Skeletal muscle satellite cell (primary cell): Measurements from ENCODE around the gene CCDC9B.

Experiments used
- H3K27me3 ChIP-seq: 2 replicates; pipeline ENCODE4 v1.7.0; 2013; ENCODE audit warnings: low read length; ENCODE audit not compliant: control insufficient read depth, insufficient read depth
- H3K36me3 ChIP-seq: 2 replicates; pipeline ENCODE4 v1.7.0; 2013; ENCODE audit warnings: mild to moderate bottlenecking, control low read depth, low read length; ENCODE audit not compliant: insufficient read depth
- H3K4me1 ChIP-seq: 2 replicates; pipeline ENCODE4 v1.7.0; 2013; ENCODE audit warnings: low read length; ENCODE audit not compliant: control insufficient read depth, insufficient read depth
- H3K4me2 ChIP-seq: 2 replicates; pipeline ENCODE4 v1.7.0; 2013; ENCODE audit warnings: mild to moderate bottlenecking, low read length
- H3K4me3 ChIP-seq: 2 replicates; pipeline ENCODE4 v1.7.0; 2013; ENCODE audit warnings: low read length
- H3K9ac ChIP-seq: 2 replicates; pipeline ENCODE4 v1.7.0; 2013; ENCODE audit warnings: mild to moderate bottlenecking, low read depth, low read length, moderate library complexity
- H3K9me3 ChIP-seq: replicated peaks from 2 replicates; pipeline ENCODE4 v1.7.0; 2013; ENCODE audit warnings: mild to moderate bottlenecking, control low read depth, low read length

CCDC9B gene

DNA sequence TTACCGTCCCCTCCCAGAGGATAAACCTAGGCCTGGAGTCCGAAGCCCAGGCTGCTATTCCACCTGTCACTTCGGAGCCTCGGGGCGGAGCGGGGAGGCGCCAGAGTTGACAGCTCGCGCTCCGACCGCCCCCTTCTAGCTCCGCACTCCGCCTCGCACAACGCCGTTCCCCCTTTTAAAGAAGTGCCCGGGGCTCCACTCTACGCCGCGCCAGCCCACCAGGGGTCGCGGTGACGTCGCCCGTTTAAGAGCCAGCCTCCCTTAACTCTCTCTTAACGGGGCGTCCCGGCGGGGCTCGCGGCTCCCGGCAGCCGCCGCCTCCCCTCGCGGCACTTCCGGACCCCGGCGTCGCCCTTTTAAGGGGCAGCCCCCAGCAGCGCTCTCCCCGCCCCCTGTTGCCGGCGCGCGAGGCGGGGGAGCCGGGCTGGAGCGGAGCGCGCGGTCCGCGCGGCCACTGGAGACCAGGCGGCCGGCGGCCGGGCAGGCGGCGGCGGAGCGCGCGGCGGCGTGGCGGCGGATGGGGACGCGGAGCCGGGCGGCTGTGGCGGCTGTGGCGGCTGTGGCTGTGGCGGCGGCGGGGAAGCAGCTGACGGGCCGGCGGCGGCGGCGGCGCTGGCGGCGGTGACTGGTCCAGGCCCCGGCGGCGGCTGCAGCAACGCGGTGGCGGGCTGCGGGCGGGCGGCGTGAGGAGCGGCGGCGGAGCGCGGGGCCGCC is 17.3 kb downstream of the CCDC9B start, which contains the start of gene INAFM2:
Gene INAFM2 (plus strand): TSS at position 454 of the 714 bp plus-strand sequence. CDS start 364 bp downstream, outside the sequence.
- Histone ChIP-seq H3K4me1 (peaks cover 16% of the 10 kb centered on the region), H3K36me3 (no peaks in the 10 kb centered on the region), H3K27me3 (peaks cover 4% of the 10 kb centered on the region), H3K9me3 (no peaks in the 10 kb centered on the region), H3K4me3 (peak within 1 kb of the TSS; percentile 83), H3K9ac (peak within 1 kb of the TSS; percentile 79), H3K4me2 (peak within 1 kb of the TSS; percentile 87)

DNA sequence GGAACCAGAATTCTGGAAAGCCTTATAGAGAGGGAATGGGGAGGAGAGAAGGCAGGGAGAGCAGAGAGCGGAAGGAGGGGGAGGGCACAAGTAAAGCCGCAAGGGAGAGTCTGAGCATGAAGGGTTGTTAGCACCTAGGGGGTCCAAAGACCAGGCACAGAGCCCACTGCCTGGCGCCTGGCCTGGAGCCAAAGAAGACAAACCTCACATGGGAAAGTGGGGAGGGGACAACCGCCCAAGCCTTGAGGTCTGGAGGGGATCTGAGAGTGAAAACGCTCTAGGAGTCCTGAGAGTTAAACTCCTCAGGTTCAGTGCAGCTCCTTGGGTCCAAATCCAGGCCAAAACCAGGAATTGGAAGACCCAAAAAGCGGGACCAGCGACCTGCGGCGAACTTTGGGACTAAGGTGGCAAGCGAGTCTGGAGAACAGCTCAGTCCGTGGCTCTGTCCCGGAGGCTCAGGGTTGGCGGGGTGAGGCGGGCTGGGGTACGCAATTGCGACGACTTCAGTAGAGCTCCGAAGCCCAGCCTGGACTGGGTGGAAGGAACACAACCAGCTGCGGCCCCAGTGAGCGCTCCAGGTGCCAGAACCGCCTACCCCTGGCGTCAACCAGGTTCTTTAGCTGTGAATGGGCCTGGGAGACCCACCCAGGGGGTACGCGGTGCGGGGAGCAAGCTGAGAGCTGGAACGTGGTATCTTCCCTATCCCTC is 18.1 kb downstream of the CCDC9B start:
- H3K9me3 ChIP-seq, result no peaks in the 10 kb centered on the region
- H3K9ac ChIP-seq, result no peak overlapping the region
- H3K36me3 ChIP-seq, result no peaks in the 10 kb centered on the region
- peak overlapping the region; percentile 83 for H3K4me3 ChIP-seq
- peaks cover 4% of the 10 kb centered on the region for H3K27me3 ChIP-seq
- H3K4me1 ChIP-seq, result peaks cover 9% of the 10 kb centered on the region
- peak overlapping the region; percentile 87 for H3K4me2 ChIP-seq

GRCh38 chr15:40320931-40321371 is 19.8 kb downstream of the CCDC9B start:
- Histone ChIP-seq H3K4me1 (peaks cover 8% of the 10 kb centered on the region), H3K9ac (no peak overlapping the region), H3K9me3 (no peaks in the 10 kb centered on the region), H3K36me3 (no peaks in the 10 kb centered on the region), H3K4me3 (no peak overlapping the region), H3K4me2 (no peak overlapping the region), H3K27me3 (peaks cover 7% of the 10 kb centered on the region)

- peaks cover 7% of the 10 kb centered on the region for H3K27me3 ChIP-seq
- no peaks in the 10 kb centered on the region for H3K9me3 ChIP-seq
- H3K36me3 ChIP-seq, result no peaks in the 10 kb centered on the region
- H3K4me1 ChIP-seq, result peaks cover 12% of the 10 kb centered on the region
- H3K9ac ChIP-seq, result no peak overlapping the region
- H3K4me3 ChIP-seq, result no peak overlapping the region
- no peak overlapping the region for H3K4me2 ChIP-seq
Observed at GRCh38 chr15:40320409-40320808, 20.3 kb downstream of the CCDC9B start.

DNA sequence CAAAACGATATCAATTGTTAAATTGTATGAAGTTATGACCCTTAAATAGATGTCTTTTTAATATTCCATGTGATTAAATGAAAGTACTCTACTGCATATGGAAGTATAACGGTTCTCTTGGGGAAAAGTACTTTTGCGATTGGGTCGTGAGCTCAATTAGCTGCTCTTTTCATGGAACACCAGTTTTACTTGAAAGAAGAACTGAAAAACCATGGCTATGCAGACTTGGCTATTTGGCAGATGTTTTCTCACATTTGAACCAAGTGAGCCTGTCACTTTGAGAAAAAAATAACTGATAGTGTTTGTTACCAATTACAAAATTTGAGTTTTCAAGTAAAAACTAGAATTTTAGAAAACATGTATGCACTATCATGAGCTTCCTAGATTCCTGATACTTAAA is 23.2 kb downstream of the CCDC9B start:
- Histone ChIP-seq H3K9ac (no peak overlapping the region), H3K36me3 (no peaks in the 10 kb centered on the region), H3K9me3 (no peaks in the 10 kb centered on the region), H3K4me2 (no peak overlapping the region), H3K4me3 (no peak overlapping the region), H3K4me1 (peaks cover 26% of the 10 kb centered on the region), H3K27me3 (peaks cover 11% of the 10 kb centered on the region)

GRCh38 chr15:40316931-40317330 is 23.8 kb downstream of the CCDC9B start:
- H3K27me3 ChIP-seq, result peaks cover 18% of the 10 kb centered on the region
- H3K9me3 ChIP-seq, result no peaks in the 10 kb centered on the region
- no peak overlapping the region for H3K4me3 ChIP-seq
- no peaks in the 10 kb centered on the region for H3K36me3 ChIP-seq
- H3K4me2 ChIP-seq, result no peak overlapping the region
- peaks cover 26% of the 10 kb centered on the region for H3K4me1 ChIP-seq
- no peak overlapping the region for H3K9ac ChIP-seq

DNA sequence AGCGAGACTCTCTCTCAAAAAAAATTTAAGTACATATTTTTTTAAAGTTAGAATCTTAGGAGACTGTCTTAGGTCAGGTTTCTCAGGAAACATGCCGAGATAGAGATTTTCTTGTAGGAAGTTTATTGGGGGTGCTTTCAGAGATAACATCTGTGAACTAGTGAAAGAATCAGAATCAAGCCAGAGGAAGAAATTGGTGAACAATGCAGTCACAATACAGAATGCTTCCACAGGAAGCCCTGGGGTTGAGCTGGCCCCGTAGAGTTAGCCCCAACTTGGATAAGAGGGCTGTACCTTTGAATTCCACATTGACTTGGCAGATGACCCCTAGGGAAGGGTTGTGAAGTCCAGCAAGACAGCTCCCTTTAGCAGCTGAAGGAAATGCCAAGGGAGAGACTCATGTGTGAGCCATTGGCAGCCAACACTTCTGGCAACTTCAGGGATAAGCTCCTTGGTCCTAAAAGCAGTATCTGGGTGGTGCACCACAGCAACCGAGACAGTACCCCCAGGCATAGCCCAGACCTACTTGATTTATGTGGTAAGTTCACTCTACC is 25.9 kb downstream of the CCDC9B start:
- peaks cover 26% of the 10 kb centered on the region for H3K4me1 ChIP-seq
- peak overlapping the region; percentile 26 for H3K4me2 ChIP-seq
- no peak overlapping the region for H3K9ac ChIP-seq
- H3K9me3 ChIP-seq, result no peaks in the 10 kb centered on the region
- H3K27me3 ChIP-seq, result peaks cover 36% of the 10 kb centered on the region
- H3K36me3 ChIP-seq, result no peaks in the 10 kb centered on the region
- no peak overlapping the region for H3K4me3 ChIP-seq

DNA sequence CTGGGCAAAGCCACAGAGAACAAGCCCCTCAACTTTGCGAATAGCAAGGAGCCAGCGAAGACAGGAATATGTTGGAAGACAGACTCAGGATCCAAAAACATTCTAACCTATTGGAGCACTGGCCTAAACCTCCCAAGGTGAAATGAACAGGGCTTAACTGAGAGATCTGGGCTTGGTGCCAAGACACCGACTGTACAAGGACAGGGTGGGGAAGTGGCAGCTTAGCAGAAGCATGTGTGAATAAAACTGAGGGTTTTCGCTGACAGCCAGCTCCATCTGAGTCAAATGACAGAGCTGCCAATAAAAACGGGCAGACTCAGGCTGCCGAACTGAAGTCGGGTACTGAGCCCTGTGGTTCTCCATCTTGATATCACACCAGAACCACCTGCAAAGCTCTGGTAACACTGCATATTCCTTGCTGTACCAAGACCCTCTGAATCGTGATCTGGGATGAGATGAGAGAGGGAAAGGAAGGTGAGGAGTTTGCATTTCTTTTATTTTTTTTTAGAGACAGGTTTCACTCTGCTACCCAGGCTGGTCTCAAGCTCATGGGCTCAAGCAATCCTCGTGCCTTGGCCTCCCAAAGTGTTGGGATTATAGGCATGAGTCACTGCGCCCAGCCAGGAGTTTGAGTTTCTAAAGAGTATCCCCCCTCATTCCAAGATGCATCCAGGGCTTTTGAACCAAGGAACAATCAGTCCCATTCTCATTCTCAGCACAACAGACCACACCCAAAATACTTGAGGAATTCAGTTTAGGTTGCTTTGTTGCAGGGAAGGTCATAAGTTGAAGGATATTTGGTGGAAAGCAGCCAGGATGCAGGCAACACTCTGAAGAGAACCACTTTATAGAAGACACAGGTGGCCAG is 27.0 kb downstream of the CCDC9B start:
- Histone ChIP-seq H3K4me2 (peak overlapping the region; percentile 12), H3K27me3 (peaks cover 38% of the 10 kb centered on the region), H3K4me1 (peaks cover 26% of the 10 kb centered on the region), H3K9me3 (no peaks in the 10 kb centered on the region), H3K9ac (no peak overlapping the region), H3K36me3 (no peaks in the 10 kb centered on the region), H3K4me3 (no peak overlapping the region)

- Histone ChIP-seq H3K36me3 (no peaks in the 10 kb centered on the region), H3K4me1 (peaks cover 26% of the 10 kb centered on the region), H3K9me3 (no peaks in the 10 kb centered on the region), H3K4me2 (no peak overlapping the region), H3K4me3 (no peak overlapping the region), H3K27me3 (peaks cover 38% of the 10 kb centered on the region), H3K9ac (no peak overlapping the region)
Observed at GRCh38 chr15:40312370-40313158, 28.2 kb downstream of the CCDC9B start.

- H3K4me1 ChIP-seq, result peaks cover 26% of the 10 kb centered on the region
- no peaks in the 10 kb centered on the region for H3K36me3 ChIP-seq
- no peak overlapping the region for H3K4me2 ChIP-seq
- H3K27me3 ChIP-seq, result peaks cover 47% of the 10 kb centered on the region
- H3K9me3 ChIP-seq, result no peaks in the 10 kb centered on the region
- H3K9ac ChIP-seq, result no peak overlapping the region
- no peak overlapping the region for H3K4me3 ChIP-seq
Observed at GRCh38 chr15:40310993-40311392, 29.7 kb downstream of the CCDC9B start.
